Cardiac muscle cell (in vitro differentiated cells and primary cell): Measurements from ENCODE around the gene SDK2. TPM values are rescaled to one million over a fixed set of nuclear protein-coding genes. Genes with fewer than 3 reads are reported as not detected.

Experiments
- DNase-seq, 2 donors: peaks; one replicate each; pipeline versions ENCODE4 v3.0.0 to v3.0.0-alpha.2; 2010 to 2017; ENCODE audit warnings: low read depth in 1 of 2, low spot score in 1 of 2
- H3K27ac ChIP-seq: fragments of 200-600 bp; sonication (generic); 2 replicates; pipeline ENCODE4 v1.5.1; 2016
- H3K27me3 ChIP-seq: fragments of 200-600 bp; sonication (generic); 2 replicates; pipeline ENCODE4 v1.6.0; 2016; ENCODE audit warnings: control low read depth
- H3K36me3 ChIP-seq: fragments of 200-600 bp; sonication (generic); 2 replicates; pipeline ENCODE4 v1.5.1; 2016; ENCODE audit warnings: control low read depth
- H3K4me1 ChIP-seq: fragments of 200-600 bp; sonication (generic); 2 replicates; pipeline ENCODE4 v1.8.1; 2017; ENCODE audit warnings: low read depth, mild to moderate bottlenecking, mixed run types
- H3K4me3 ChIP-seq: fragments of 200-600 bp; sonication (generic); 2 replicates; pipeline ENCODE4 v1.5.1; 2016; ENCODE audit warnings: mild to moderate bottlenecking
- H3K9me3 ChIP-seq: fragments of 200-600 bp; sonication (generic); 2 replicates; pipeline ENCODE4 v1.5.1; 2017; ENCODE audit warnings: low read depth, mild to moderate bottlenecking, control low read depth
- CTCF ChIP-seq: IDR thresholded peaks from 2 replicates; pipeline ENCODE4 v1.5.1; 2012; ENCODE audit warnings: low read depth, mild to moderate bottlenecking, low read length
- polyA plus RNA-seq: library from polyadenylated mRNA; unstranded; fragments of >200 nt; fragmentation: Nextera tagmentation; extraction: Ambion mirVana; gene quantifications from 2 replicates; pipeline ENCODE4 v1.2.1, GENCODE V29; 2016
- total RNA-seq: library from RNA; depleted of rRNA; stranded (reverse); fragments of >200 nt; gene quantifications from 2 replicates; pipeline ENCODE4 v1.2.3, GENCODE V29; 2016

Gene SDK2
- total and polyA plus RNA-seq, 2 experiments from 2014 or later: 11.8 to 46.8 TPM

GRCh38 chr17:73493956-73494926 lies 150.0 kb downstream of the SDK2 start:
- no peak overlapping the region for H3K4me3 ChIP-seq
- H3K4me1 ChIP-seq: peaks cover 21% of the 10 kb centered on the region
- no peaks in the 10 kb centered on the region for H3K9me3 ChIP-seq
- no peak for DNase-seq
- no peak overlapping the region for H3K27ac ChIP-seq
- no peak for TF ChIP-seq CTCF
- no peaks in the 10 kb centered on the region for H3K36me3 ChIP-seq
- no peaks in the 10 kb centered on the region for H3K27me3 ChIP-seq

GRCh38 chr17:73492821-73493814 lies 151.1 kb downstream of the SDK2 start:
- no peak overlapping the region for H3K27ac ChIP-seq
- no peaks in the 10 kb centered on the region for H3K9me3 ChIP-seq
- TF ChIP-seq CTCF: no peak
- H3K4me1 ChIP-seq: peaks cover 11% of the 10 kb centered on the region
- H3K27me3 ChIP-seq: no peaks in the 10 kb centered on the region
- DNase-seq: peak in 1 of 2 donors; percentile 55
- H3K36me3 ChIP-seq: no peaks in the 10 kb centered on the region
- H3K4me3 ChIP-seq: no peak overlapping the region

- TF ChIP-seq CTCF: no peak
- H3K4me1 ChIP-seq: peaks cover 10% of the 10 kb centered on the region
- H3K4me3 ChIP-seq: no peak overlapping the region
- H3K27ac ChIP-seq: no peak overlapping the region
- no peaks in the 10 kb centered on the region for H3K36me3 ChIP-seq
- no peaks in the 10 kb centered on the region for H3K27me3 ChIP-seq
- no peaks in the 10 kb centered on the region for H3K9me3 ChIP-seq
- DNase-seq: no peak
Observed at GRCh38 chr17:73492125-73492820, 152.0 kb downstream of the SDK2 start.

GRCh38 chr17:73491648-73492047 lies 152.6 kb downstream of the SDK2 start:
- TF ChIP-seq CTCF: no peak
- Histone ChIP-seq H3K27me3 (no peaks in the 10 kb centered on the region), H3K4me1 (peaks cover 10% of the 10 kb centered on the region), H3K4me3 (no peak overlapping the region), H3K36me3 (no peaks in the 10 kb centered on the region), H3K27ac (no peak overlapping the region), H3K9me3 (no peaks in the 10 kb centered on the region)
- DNase-seq: no peak

GRCh38 chr17:73490851-73491250 lies 153.4 kb downstream of the SDK2 start:
- Histone ChIP-seq H3K4me3 (no peak overlapping the region), H3K27me3 (no peaks in the 10 kb centered on the region), H3K27ac (no peak overlapping the region), H3K4me1 (peaks cover 10% of the 10 kb centered on the region), H3K36me3 (no peaks in the 10 kb centered on the region), H3K9me3 (no peaks in the 10 kb centered on the region)
- TF ChIP-seq CTCF: no peak
- no peak for DNase-seq
